K562 (cell line): ENCODE results near the gene ANKRD24. TPM values are rescaled to one million over a fixed set of nuclear protein-coding genes. Genes with fewer than 3 reads are reported as not detected.

Source experiments
- BCLAF1 ChIP-seq, 2 experiments: fragments of 450-650 bp in 1 of 2; IDR thresholded peaks; 2 replicates each; pipeline ENCODE4 v1.6.1; 2011 to 2017; ENCODE audit warnings: low read depth in 2 of 2, antibody characterized with exemption in 1 of 2, borderline replicate concordance in 1 of 2, low read length in 1 of 2, mild to moderate bottlenecking in 1 of 2, mixed read lengths in 1 of 2; ENCODE audit not compliant: control insufficient read depth in 1 of 2
- BDP1 ChIP-seq: IDR thresholded peaks from 3 replicates; pipeline ENCODE4 v1.6.1; 2011; ENCODE audit not compliant: insufficient read length, insufficient read depth
- EHMT2 ChIP-seq: fragments of 450-650 bp; IDR thresholded peaks from 2 replicates; pipeline ENCODE4 v1.6.1; 2018; ENCODE audit warnings: antibody characterized with exemption
- HMBOX1 ChIP-seq: sonication (generic); IDR thresholded peaks from 2 replicates; pipeline ENCODE4 v1.6.1; 2016
- NFRKB ChIP-seq: fragments of 450-650 bp; IDR thresholded peaks from 2 replicates; pipeline ENCODE4 v1.6.1; 2016; ENCODE audit warnings: low read depth
- PHF21A ChIP-seq: fragments of 450-650 bp; IDR thresholded peaks from 2 replicates; pipeline ENCODE4 v1.6.1; 2017; ENCODE audit warnings: low read depth, borderline replicate concordance
- POLR2AphosphoS5 ChIP-seq: IDR thresholded peaks from 2 replicates; pipeline ENCODE4 v1.6.1; 2011; ENCODE audit warnings: mild to moderate bottlenecking, low read depth, low read length, moderate library complexity; ENCODE audit not compliant: control insufficient read depth, insufficient read depth
- PREB ChIP-seq: sonication (generic); formaldehyde crosslinking; IDR thresholded peaks from 2 replicates; pipeline ENCODE4 v1.8.1; 2023; ENCODE audit warnings: mild to moderate bottlenecking, missing genetic modification reagents
- RBM15 ChIP-seq: fragments of 200-400 bp; formaldehyde crosslinking; IDR thresholded peaks from 2 replicates; pipeline ENCODE4 v1.6.1; 2018; ENCODE audit warnings: mild to moderate bottlenecking, low read length, moderate library complexity; ENCODE audit not compliant: insufficient read depth
- SMAD4 ChIP-seq: fragments of 250-450 bp; sonication (Bioruptor Pico); conservative IDR thresholded peaks from 2 replicates; pipeline ENCODE4 v1.8.0; 2021; ENCODE audit warnings: inconsistent platforms, mild to moderate bottlenecking, moderate library complexity
- SMARCA5 ChIP-seq: fragments of 450-650 bp; IDR thresholded peaks from 2 replicates; pipeline ENCODE4 v1.6.1; 2016
- UBTF ChIP-seq, 2 experiments: IDR thresholded peaks; 2 replicates each; pipeline ENCODE4 v1.6.1; 2012; ENCODE audit warnings: improper control_type of control experiment in 2 of 2, low read depth in 2 of 2, low read length in 2 of 2, borderline replicate concordance in 1 of 2
- WHSC1 ChIP-seq: IDR thresholded peaks from one replicate; pipeline ENCODE4 v1.6.1; 2012; ENCODE audit warnings: low read length, control low read depth, inconsistent platforms
- ZBTB33 ChIP-seq: sonication (generic); formaldehyde crosslinking; IDR thresholded peaks from 2 replicates; pipeline ENCODE4 v1.8.1; 2023; ENCODE audit warnings: mild to moderate bottlenecking, missing genetic modification reagents
- ZNF696 ChIP-seq: fragments of 250-450 bp; sonication (Bioruptor Pico); conservative IDR thresholded peaks from 2 replicates; pipeline ENCODE4 v1.4.0; 2020; ENCODE audit warnings: mild to moderate bottlenecking, moderate library complexity
- ZNF740 ChIP-seq, 3 experiments: fragments of 200-800 bp in 1 of 3; sonication (Bioruptor generic) in 1 of 3; sonication (generic) in 1 of 3; formaldehyde crosslinking in 1 of 3; IDR thresholded peaks; 2 replicates each; pipeline versions ENCODE4 v1.6.1 to v1.8.0; 2016 to 2022; ENCODE audit warnings: mild to moderate bottlenecking in 2 of 3, missing compliant biosample characterization in 2 of 3, missing genetic modification characterization in 2 of 3, missing genetic modification reagents in 1 of 3
- polyA plus RNA-seq, 8 experiments: library from polyadenylated mRNA; depleted of rRNA in 4 of 8; stranded (reverse) in 5 of 8; unstranded in 3 of 8; fragments of >200 nt; fragmentation: Nextera tagmentation in 2 of 8; fragmentation: Illumina TruSeq in 1 of 8; extraction: Ambion mirVana in 2 of 8; extraction: Trizol in 1 of 8; gene quantifications; 2 replicates each; pipeline versions ENCODE4 v1.2.1 to v1.2.3, GENCODE V29; 2011 to 2014; ENCODE audit warnings: inconsistent platforms in 1 of 8, missing spikeins in 1 of 8
- total RNA-seq, 7 experiments: library from RNA; depleted of rRNA in 6 of 7; stranded (reverse); fragments of >200 nt in 6 of 7; fragmentation: Illumina TruSeq in 2 of 7; extraction: Trizol in 2 of 7; gene quantifications; 2 replicates each; pipeline versions ENCODE4 v1.2.1 to v1.2.3, GENCODE V29; 2011 to 2021; ENCODE audit warnings: low replicate concordance in 1 of 7

ANKRD24 gene
- total and polyA plus RNA-seq, 9 of the 15 experiments (the other 6 are each of a cell fraction or from before 2014, with no cell fraction given): 0.07 to 0.12 (median 0.09) TPM; not detected in 5

GRCh38 chr19:4233282-4233853, 50.9 kb downstream of the ANKRD24 start (continued):
- TF ChIP-seq PREB (CRISPR knock-in tag): no peak
- TF ChIP-seq NFRKB: no peak
- no peak for TF ChIP-seq EHMT2
- TF ChIP-seq SMARCA5: peak; percentile 100
- no peak for TF ChIP-seq RBM15
- TF ChIP-seq SMAD4 (CRISPR knock-in tag): no peak
- TF ChIP-seq ZBTB33 (CRISPR knock-in tag): peak; percentile 37; the same call in 1 of the 2 replicates
- no peak for TF ChIP-seq WHSC1
- no peak for TF ChIP-seq PHF21A
- TF ChIP-seq ZNF696 (CRISPR knock-in tag): no peak
- 0 out of 2 replicates have a peak, but pooled peaks have one; percentile 66 for TF ChIP-seq ZNF740 (CRISPR knock-in tag; IDR thresholded peaks at IDR 0.05)
- no peak for TF ChIP-seq ZNF740 (tag; IDR thresholded peaks at IDR 0.05)
- no peak for TF ChIP-seq UBTF (IDR thresholded peaks at IDR 0.05; ENCODE audit: borderline replicate concordance in 1 of 2, low read depth in 2 of 2, low read length in 2 of 2)
- no peak for TF ChIP-seq BDP1
- no peak for TF ChIP-seq POLR2AphosphoS5
- no peak for TF ChIP-seq HMBOX1
- no peak for TF ChIP-seq BCLAF1 (IDR thresholded peaks at IDR 0.05; ENCODE audit: borderline replicate concordance in 1 of 2, control insufficient read depth in 1 of 2, low read depth in 2 of 2, low read length in 1 of 2)
